Measurements from ENCODE around the gene CLEC4M. TPM values are rescaled to one million over a fixed set of nuclear protein-coding genes. Genes with fewer than 3 reads are reported as not detected.
"Not testable (repeated sequence)": the region's sequence is repeated elsewhere in the genome, so short reads cannot be mapped to it uniquely, and the experiment has no call there.

Gene CLEC4M
- total RNA-seq, 2 experiments from 2014 or later = not detected

- POLR2A ChIA-PET = no interaction called here
- CTCF ChIA-PET = interaction anchor here (1.3 kb wide), 1 partner anchor 59 kb away, joined by 5 read pairs; the partner anchor contains the start of gene TRAPPC5
These were observed 23.8 kb upstream of the CLEC4M start for GRCh38 chr19:7739211-7739755.

GRCh38 chr19:7739801-7740681 is 23.0 kb upstream of the CLEC4M start:
- POLR2A ChIA-PET = no interaction called here
- CTCF ChIA-PET = no interaction called here

GRCh38 chr19:7740682-7741054 is 22.4 kb upstream of the CLEC4M start:
- ChIA-PET POLR2A (no interaction called here), CTCF (no interaction called here)

- CTCF ChIA-PET = interaction anchor here (0.6 kb wide), 1 partner anchor 77 kb away, joined by 4 read pairs; no protein-coding TSS in a partner anchor
These were observed 20.5 kb upstream of the CLEC4M start for GRCh38 chr19:7742575-7742974.

GRCh38 chr19:7742991-7743390 is 20.1 kb upstream of the CLEC4M start:
- ChIA-PET POLR2A (no interaction called here), CTCF (interaction anchor here (0.6 to 1.1 kb wide), 2 partner anchors 77 to 175 kb away, joined by 4 read pairs; no protein-coding TSS in a partner anchor)

More at GRCh38 chr19:7742575-7742974, 20.5 kb upstream of the CLEC4M start:
- POLR2A ChIA-PET = no interaction called here

GRCh38 chr19:7743425-7743841 is 19.6 kb upstream of the CLEC4M start:
- ChIA-PET CTCF (interaction anchor here (1.1 to 1.5 kb wide), 2 partner anchors 58 to 175 kb away, joined by 4 read pairs; no protein-coding TSS in a partner anchor), POLR2A (no interaction called here)

- ChIA-PET POLR2A (no interaction called here), CTCF (interaction anchor here (1.1 to 1.5 kb wide), 2 partner anchors 57 to 176 kb away, joined by 4 read pairs; no protein-coding TSS in a partner anchor)
These were observed 18.8 kb upstream of the CLEC4M start for GRCh38 chr19:7744199-7744786.

GRCh38 chr19:7744871-7745650 is 18.0 kb upstream of the CLEC4M start:
- ChIA-PET CTCF (interaction anchor here (1.5 kb wide), 1 partner anchor 56 kb away, joined by 4 read pairs; no protein-coding TSS in a partner anchor), POLR2A (no interaction called here)

GRCh38 chr19:7746306-7746705 is 16.7 kb upstream of the CLEC4M start:
- POLR2A ChIA-PET, CTCF ChIA-PET: not testable (repeated sequence)

GRCh38 chr19:7746903-7747884 is 15.8 kb upstream of the CLEC4M start, which contains the start of gene CD209:
Gene CD209, minus strand, starts transcription at chr19:7747534. Its CDS starts 23 bp downstream, at chr19:7747511.
- POLR2A ChIA-PET = no interaction called here

GRCh38 chr19:7748171-7748570 is 14.9 kb upstream of the CLEC4M start:
- ChIA-PET CTCF (interaction anchor here (0.8 to 0.9 kb wide), 2 partner anchors 51 to 67 kb away, joined by 3 read pairs; partner anchors contain the start of gene TRAPPC5), POLR2A (no interaction called here)

More at GRCh38 chr19:7746903-7747884, 15.8 kb upstream of the CLEC4M start, which contains the start of gene CD209:
- CTCF ChIA-PET = interaction anchor here (0.8 to 0.9 kb wide), 2 partner anchors 52 to 66 kb away, joined by 3 read pairs; partner anchors contain the start of gene TRAPPC5

GRCh38 chr19:7748756-7749155 is 14.3 kb upstream of the CLEC4M start:
- POLR2A ChIA-PET = no interaction called here
- CTCF ChIA-PET = no interaction called here

- ChIA-PET POLR2A (interaction anchor here (1.1 kb wide), 1 partner anchor 122 kb away, joined by 5 read pairs; the partner anchor contains the start of genes PET100 and XAB2), CTCF (interaction anchor here (0.7 to 1.0 kb wide), 2 partner anchors 44 to 71 kb away, joined by 3 read pairs; partner anchors contain the start of gene TRAPPC5)
These were observed 11.8 kb upstream of the CLEC4M start for GRCh38 chr19:7751157-7751783.

GRCh38 chr19:7756258-7756657 is 6.8 kb upstream of the CLEC4M start:
- ChIA-PET CTCF (no interaction called here), POLR2A (no interaction called here)

- POLR2A ChIA-PET = no interaction called here
- CTCF ChIA-PET = no interaction called here
These were observed 5.7 kb upstream of the CLEC4M start for GRCh38 chr19:7757358-7757757.

- POLR2A ChIA-PET = no interaction called here
These were observed 3.9 kb upstream of the CLEC4M start for GRCh38 chr19:7759156-7759555.

GRCh38 chr19:7763696-7764095 is 653 bp downstream of the CLEC4M start:
- ChIA-PET CTCF (no interaction called here), POLR2A (no interaction called here)

More at GRCh38 chr19:7759156-7759555, 3.9 kb upstream of the CLEC4M start:
- CTCF ChIA-PET = no interaction called here

- POLR2A ChIA-PET = not testable (repeated sequence)
These were observed 1.1 kb downstream of the CLEC4M start for GRCh38 chr19:7764157-7764556.

More at GRCh38 chr19:7764157-7764556, 1.1 kb downstream of the CLEC4M start:
- CTCF ChIA-PET = not testable (repeated sequence)

All from activated CD8-positive, alpha-beta memory T cell treated with anti-CD3 and anti-CD28 coated beads for 36 hours (primary cell).